OCI-LY1 (cell line): Measurements from ENCODE around the gene BACE2.

ENCODE experiments used
- H2AFZ ChIP-seq: fragments of 200-600 bp; sonication (generic), shearing (Covaris generic); 2 replicates; pipeline ENCODE4 v1.6.0; 2014; ENCODE audit warnings: antibody characterized with exemption, mild to moderate bottlenecking, low read length
- H3F3A ChIP-seq: fragments of 200-600 bp; sonication (generic), shearing (Covaris generic); 2 replicates; pipeline ENCODE4 v1.6.0; 2014; ENCODE audit warnings: mild to moderate bottlenecking, antibody characterized with exemption, low read length, moderate library complexity; ENCODE audit not compliant: insufficient read depth
- H3K27ac ChIP-seq: fragments of 200-600 bp; sonication (generic); 2 replicates; pipeline ENCODE4 v1.5.1; 2014; ENCODE audit warnings: low read length, mixed run types, mild to moderate bottlenecking, low read depth; ENCODE audit not compliant: poor library complexity, severe bottlenecking
- H3K27me3 ChIP-seq: fragments of 200-600 bp; sonication (generic); 2 replicates; pipeline ENCODE4 v1.6.0; 2014; ENCODE audit warnings: antibody characterized with exemption, mild to moderate bottlenecking, low read length, moderate library complexity; ENCODE audit not compliant: insufficient read depth
- H3K36me3 ChIP-seq: fragments of 200-600 bp; sonication (generic); 2 replicates; pipeline ENCODE4 v1.6.1; 2014; ENCODE audit warnings: mild to moderate bottlenecking, antibody characterized with exemption, low read length, moderate library complexity, mixed read lengths; ENCODE audit not compliant: insufficient read depth
- H3K4me1 ChIP-seq: fragments of 200-600 bp; sonication (generic); 2 replicates; pipeline ENCODE4 v1.5.1; 2014; ENCODE audit warnings: mild to moderate bottlenecking, low read length, moderate library complexity; ENCODE audit not compliant: insufficient read depth, severe bottlenecking
- H3K4me2 ChIP-seq: fragments of 200-600 bp; sonication (generic), shearing (Covaris generic); 2 replicates; pipeline ENCODE4 v1.6.1; 2014; ENCODE audit warnings: low read length
- H3K4me3 ChIP-seq: fragments of 200-600 bp; sonication (generic); 2 replicates; pipeline ENCODE4 v1.5.1; 2014; ENCODE audit warnings: low read length, low read depth, mild to moderate bottlenecking, mixed read lengths; ENCODE audit not compliant: poor library complexity, severe bottlenecking
- H3K79me2 ChIP-seq: fragments of 200-600 bp; shearing (Covaris generic); 2 replicates; pipeline ENCODE4 v1.6.1; 2016; ENCODE audit warnings: mixed run types, low read length, mixed read lengths; ENCODE audit not compliant: insufficient read depth
- H3K9ac ChIP-seq: fragments of 200-600 bp; sonication (generic), shearing (Covaris generic); 2 replicates; pipeline ENCODE4 v1.6.1; 2014; ENCODE audit warnings: mild to moderate bottlenecking, low read length, mixed read lengths
- H3K9me2 ChIP-seq: fragments of 200-600 bp; sonication (generic), shearing (Covaris generic); 2 replicates; pipeline ENCODE4 v1.6.1; 2014; ENCODE audit warnings: low read depth, mild to moderate bottlenecking, low read length, mixed read lengths
- H3K9me3 ChIP-seq: fragments of 200-600 bp; shearing (Covaris generic); 2 replicates; pipeline ENCODE4 v1.6.1; 2014; ENCODE audit warnings: low read length, mixed read lengths
- H4K20me1 ChIP-seq: fragments of 200-600 bp; sonication (generic), shearing (Covaris generic); 2 replicates; pipeline ENCODE4 v1.6.0; 2016; ENCODE audit warnings: mild to moderate bottlenecking, low read length; ENCODE audit not compliant: insufficient read depth
- EZH2 ChIP-seq: fragments of 200-600 bp; sonication (generic), shearing (Covaris generic); IDR thresholded peaks from 2 replicates; pipeline ENCODE4 v1.8.0; 2017; ENCODE audit warnings: borderline replicate concordance, mixed run types, mild to moderate bottlenecking, antibody characterized with exemption, low read length, moderate library complexity, mixed read lengths
- TF ChIP-seq, protein P1 (sequence below): fragments of 200-600 bp; sonication (generic), shearing (Covaris generic); IDR thresholded peaks from 2 replicates; pipeline ENCODE4 v1.5.1; 2017; ENCODE audit warnings: mild to moderate bottlenecking, antibody characterized with exemption, low read length, moderate library complexity, mixed read lengths

Gene BACE2

DNA sequence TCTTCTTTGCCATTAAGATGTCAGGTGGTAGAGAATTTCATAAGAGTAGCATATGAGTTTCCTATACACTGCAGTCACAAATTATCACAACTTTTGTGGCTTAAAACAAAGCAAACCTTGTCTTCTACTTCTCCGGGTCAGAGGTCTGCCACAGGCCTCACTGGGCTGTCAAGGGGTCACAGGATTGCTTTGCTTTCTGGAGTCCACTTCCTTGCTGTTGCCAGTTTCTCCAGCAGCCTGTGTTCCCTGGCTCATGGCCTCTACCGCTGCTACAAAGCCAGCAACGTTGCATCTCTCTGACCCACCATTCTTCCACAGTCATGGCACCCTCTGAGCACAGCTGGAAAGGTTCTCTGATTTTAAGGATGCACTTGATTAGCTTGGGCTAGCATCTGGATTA lies 6.5 kb upstream of the BACE2 start:
- H3K9ac ChIP-seq: no peak overlapping the region
- no peaks in the 10 kb centered on the region for H3K9me2 ChIP-seq
- TF ChIP-seq, protein P1, sequence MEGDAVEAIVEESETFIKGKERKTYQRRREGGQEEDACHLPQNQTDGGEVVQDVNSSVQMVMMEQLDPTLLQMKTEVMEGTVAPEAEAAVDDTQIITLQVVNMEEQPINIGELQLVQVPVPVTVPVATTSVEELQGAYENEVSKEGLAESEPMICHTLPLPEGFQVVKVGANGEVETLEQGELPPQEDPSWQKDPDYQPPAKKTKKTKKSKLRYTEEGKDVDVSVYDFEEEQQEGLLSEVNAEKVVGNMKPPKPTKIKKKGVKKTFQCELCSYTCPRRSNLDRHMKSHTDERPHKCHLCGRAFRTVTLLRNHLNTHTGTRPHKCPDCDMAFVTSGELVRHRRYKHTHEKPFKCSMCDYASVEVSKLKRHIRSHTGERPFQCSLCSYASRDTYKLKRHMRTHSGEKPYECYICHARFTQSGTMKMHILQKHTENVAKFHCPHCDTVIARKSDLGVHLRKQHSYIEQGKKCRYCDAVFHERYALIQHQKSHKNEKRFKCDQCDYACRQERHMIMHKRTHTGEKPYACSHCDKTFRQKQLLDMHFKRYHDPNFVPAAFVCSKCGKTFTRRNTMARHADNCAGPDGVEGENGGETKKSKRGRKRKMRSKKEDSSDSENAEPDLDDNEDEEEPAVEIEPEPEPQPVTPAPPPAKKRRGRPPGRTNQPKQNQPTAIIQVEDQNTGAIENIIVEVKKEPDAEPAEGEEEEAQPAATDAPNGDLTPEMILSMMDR: no peak
- no peak for TF ChIP-seq EZH2
- no peak overlapping the region for H2AFZ ChIP-seq
- no peaks in the 10 kb centered on the region for H4K20me1 ChIP-seq
- H3K4me1 ChIP-seq: no peaks in the 10 kb centered on the region
- no peaks in the 10 kb centered on the region for H3K79me2 ChIP-seq
- H3K27me3 ChIP-seq: peaks cover 3% of the 10 kb centered on the region; the same call in 1 of the 2 replicates
- no peaks in the 10 kb centered on the region for H3K9me3 ChIP-seq
- no peak overlapping the region for H3K4me2 ChIP-seq
- no peak overlapping the region for H3K27ac ChIP-seq
- H3F3A ChIP-seq: no peaks in the 10 kb centered on the region
- no peak overlapping the region for H3K4me3 ChIP-seq
- no peaks in the 10 kb centered on the region for H3K36me3 ChIP-seq

GRCh38 chr21:41162096-41162495 lies 5.9 kb upstream of the BACE2 start:
- Histone ChIP-seq H3K36me3 (no peaks in the 10 kb centered on the region), H3F3A (no peaks in the 10 kb centered on the region), H3K9me2 (no peaks in the 10 kb centered on the region), H3K9me3 (no peaks in the 10 kb centered on the region), H4K20me1 (no peaks in the 10 kb centered on the region), H3K4me2 (no peak overlapping the region), H3K9ac (no peak overlapping the region), H3K4me3 (no peak overlapping the region), H3K4me1 (no peaks in the 10 kb centered on the region), H2AFZ (no peak overlapping the region), H3K27ac (no peak overlapping the region), H3K27me3 (peaks cover 3% of the 10 kb centered on the region; the same call in 1 of the 2 replicates), H3K79me2 (no peaks in the 10 kb centered on the region)
- TF ChIP-seq, protein P1: no peak
- TF ChIP-seq EZH2: no peak

GRCh38 chr21:41163091-41163490 lies 4.9 kb upstream of the BACE2 start:
- Histone ChIP-seq H3K27ac (no peak overlapping the region), H3K27me3 (peaks cover 3% of the 10 kb centered on the region; the same call in 1 of the 2 replicates), H3K9ac (no peak overlapping the region), H4K20me1 (no peaks in the 10 kb centered on the region), H3K4me3 (no peak overlapping the region), H2AFZ (no peak overlapping the region), H3K4me2 (no peak overlapping the region), H3K9me3 (no peaks in the 10 kb centered on the region), H3F3A (no peaks in the 10 kb centered on the region), H3K4me1 (no peaks in the 10 kb centered on the region), H3K79me2 (no peaks in the 10 kb centered on the region), H3K9me2 (no peaks in the 10 kb centered on the region), H3K36me3 (no peaks in the 10 kb centered on the region)
- TF ChIP-seq, protein P1: no peak
- TF ChIP-seq EZH2: no peak
